T-helper 2 cell (primary cell): Measurements from ENCODE around the gene CCR8.
"Not testable (repeated sequence)": the region's sequence is repeated elsewhere in the genome, so short reads cannot be mapped to it uniquely, and the experiment has no call there.

Source experiments
- DNase-seq, 5 experiments: peaks; one replicate each; pipeline versions ENCODE4 v3.0.0 to v3.0.0-alpha.2; 2012 to 2022

Gene CCR8

DNA sequence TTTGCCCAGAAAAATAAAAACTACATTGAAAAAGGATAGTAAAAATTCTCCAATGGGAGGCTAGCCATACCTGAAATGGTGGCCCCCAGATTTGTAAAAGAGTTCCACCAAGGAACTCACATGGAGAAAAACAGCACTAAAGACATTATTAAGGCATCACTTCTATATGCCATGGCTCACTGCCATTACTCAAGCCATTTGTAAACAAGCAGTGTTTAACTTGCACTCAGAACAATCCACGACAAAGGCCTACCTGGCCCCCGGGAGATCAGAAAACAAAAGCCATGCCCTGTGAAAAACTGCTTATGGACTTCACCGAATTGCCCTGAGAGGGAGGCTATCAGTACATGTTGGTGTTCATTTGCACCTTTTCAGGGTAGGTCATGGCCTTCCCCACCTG lies 19.6 kb downstream of the CCR8 start:
- DNase-seq: no peak

DNA sequence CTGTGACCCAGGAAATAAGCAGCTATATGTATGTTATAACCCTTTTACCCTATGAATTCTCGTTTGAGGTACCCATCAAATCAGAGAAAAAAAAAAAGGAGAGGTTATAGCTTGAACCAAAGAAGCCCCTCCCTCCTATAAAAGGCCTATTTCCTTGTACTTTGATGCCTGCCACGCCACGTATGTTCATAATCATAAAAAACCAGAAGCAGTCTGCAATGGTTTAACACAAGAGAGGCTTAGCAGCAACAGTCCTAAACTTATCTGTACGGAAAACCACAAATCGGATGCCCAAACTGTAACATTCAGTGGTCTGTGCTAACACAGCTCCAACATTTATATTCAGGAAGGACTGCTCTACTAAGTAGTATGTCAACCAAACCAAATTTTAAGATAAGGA lies 21.2 kb downstream of the CCR8 start:
- DNase-seq: peak in 1 of 5 experiments; percentile 72

DNA sequence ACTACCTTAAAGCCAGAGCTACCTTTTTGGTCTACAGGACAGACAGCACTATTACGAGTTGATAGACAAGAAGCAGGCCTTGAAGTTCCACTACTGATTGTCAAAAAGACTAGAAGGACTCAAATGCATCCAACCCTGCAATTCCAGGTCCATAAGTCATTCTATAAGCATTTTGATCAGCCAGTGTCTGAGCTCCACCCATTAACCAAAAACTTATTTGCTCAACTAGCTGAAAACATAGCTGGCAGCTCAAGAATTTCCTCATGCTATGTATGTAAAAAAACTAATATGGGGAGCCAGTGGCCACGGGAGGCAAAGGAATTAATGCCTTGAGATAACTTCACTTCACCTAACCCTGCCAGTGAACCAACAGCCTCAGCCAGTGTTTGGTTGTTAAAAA lies 21.6 kb downstream of the CCR8 start:
- DNase-seq: not testable (repeated sequence)

DNA sequence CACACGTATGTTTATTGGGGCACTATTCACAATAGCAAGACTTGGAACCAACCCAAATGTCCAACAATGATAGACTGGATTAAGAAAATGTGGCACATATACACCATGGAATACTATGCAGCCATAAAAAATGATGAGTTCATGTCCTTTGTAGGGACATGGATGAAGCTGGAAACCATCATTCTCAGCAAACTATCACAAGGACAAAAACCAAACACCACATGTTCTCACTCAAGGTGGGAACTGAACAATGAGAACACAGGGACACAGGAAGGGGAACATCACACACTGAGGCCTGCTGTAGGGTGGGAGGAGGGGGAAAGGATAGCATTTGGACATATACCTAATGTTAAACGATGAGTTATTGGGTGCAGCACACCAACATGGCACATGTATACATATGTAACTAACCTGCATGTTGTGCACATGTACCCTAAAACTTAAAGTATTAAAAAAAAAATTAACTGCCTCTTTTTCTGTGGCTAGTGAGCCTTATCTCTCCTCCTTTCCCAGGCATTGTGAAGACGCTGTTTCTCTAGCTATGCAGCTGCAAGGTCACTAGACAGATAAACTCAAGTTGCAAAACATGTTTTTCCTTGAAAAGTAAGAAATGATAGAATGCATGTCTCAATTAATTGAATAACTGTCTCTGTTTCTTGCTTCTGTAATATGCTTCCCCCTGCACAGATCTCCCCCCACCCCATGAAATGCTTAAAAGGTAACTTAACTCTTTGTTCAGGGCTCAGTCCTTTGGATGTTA lies 23.8 kb downstream of the CCR8 start:
- not testable (repeated sequence) for DNase-seq

DNA sequence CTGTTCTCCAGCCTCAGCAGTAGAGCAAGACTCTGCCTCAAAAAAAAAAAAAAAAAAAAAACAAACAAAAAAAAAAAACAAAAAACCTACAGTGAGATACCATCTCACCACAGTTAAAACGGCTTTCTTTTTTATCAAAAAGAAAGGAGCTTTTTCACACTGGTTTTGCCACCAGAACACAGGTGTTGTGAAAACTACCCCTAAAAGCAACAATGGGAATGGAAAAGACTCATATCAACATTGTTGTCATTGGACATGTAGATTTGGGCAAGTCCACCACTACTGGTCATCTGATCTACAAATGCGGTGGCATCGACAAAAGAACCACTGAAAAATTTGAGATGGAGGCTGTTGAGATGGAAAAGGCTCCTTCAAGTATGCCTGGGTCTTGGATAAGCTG lies 28.8 kb downstream of the CCR8 start:
- peak in 2 of 5 experiments; percentile 7 to 76 for DNase-seq

DNA sequence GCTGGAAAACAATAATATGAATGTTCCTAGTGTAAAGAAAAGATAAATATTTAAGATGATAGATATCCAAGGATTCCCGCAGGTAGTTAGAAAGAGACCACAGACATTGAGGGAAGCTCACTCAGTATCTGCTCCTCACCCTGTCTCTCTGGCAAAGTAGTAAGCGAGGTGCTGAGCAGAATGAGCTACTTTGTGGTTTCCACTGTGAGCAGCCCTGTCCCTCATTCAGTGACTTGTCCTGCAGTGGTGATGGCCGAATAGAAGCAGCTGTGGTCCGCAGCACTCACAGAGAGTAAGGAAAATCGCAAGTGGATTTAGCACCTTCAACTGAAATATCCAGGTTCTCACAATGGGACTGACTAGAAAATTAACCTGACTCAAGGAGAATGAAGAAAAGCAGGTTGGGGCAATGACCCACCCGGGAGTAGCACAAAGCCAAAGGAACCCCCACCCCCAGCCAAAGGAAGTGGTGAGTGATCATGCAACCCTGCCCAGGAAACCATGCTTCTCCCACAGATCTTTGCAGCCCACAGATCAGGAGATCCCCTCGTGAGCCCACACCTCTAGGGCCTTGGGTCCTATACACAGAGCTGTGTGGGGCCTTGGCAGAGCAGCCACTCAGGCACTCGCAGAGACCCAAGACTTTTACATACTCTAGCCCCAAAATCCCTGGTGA lies 31.9 kb downstream of the CCR8 start:
- peak in 4 of 5 experiments; percentile 33 to 95 (median 57) for DNase-seq

DNA sequence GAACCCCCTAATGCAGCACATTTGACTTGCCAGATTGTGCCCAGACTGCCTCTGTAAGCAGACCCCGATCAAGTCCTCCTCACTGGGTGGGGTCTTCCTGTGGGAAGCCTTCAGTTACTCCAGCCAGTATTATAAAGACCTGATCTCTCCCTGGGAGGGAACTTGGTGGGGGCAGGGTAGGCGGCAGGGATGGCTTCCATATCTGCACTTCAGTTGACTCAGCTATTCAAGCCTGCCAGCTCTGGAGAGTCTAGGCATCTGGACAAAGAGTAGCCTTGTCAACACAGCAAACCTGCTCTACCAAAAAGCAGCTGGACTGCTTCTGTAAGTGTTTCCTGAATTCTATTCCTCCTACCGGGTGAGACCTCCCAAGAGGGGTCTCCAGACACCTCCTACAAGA lies 32.7 kb downstream of the CCR8 start:
- DNase-seq: no peak

DNA sequence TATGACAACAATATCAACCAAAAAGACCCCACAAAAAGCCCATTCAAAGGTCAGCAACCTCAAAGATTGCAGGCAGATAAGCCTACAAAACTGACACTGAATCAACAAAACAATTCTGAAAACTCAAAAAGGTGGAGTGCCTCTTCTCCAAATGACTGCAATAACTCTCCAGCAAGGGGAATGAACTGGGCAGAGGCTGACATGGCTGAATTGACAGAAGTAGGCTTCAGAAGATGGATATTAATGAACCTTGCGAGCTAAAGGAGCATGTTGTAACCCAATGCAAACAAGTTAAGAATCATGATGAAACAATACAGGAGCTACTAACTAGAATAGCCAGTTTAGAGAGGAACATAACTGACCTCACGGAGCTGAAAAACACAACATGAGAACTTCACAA lies 33.3 kb downstream of the CCR8 start:
- DNase-seq: no peak

DNA sequence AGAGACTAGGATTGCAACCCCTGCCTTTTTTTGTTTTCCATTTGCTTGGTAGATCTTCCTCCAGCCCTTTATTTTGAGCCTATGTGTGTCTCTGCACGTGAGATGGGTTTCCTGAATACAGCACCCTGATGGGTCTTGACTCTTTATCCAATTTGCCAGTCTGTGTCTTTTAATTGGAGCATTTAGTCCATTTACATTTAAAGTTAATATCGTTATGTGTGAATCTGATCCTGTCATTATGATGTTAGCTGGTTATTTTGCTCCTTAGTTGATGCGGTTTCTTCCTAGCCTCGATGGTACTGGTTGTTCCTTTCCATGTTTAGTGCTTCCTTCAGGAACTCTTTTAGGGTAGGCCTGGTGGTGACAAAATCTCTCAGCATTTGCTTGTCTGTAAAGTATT lies 40.9 kb downstream of the CCR8 start:
- DNase-seq: not testable (repeated sequence)

DNA sequence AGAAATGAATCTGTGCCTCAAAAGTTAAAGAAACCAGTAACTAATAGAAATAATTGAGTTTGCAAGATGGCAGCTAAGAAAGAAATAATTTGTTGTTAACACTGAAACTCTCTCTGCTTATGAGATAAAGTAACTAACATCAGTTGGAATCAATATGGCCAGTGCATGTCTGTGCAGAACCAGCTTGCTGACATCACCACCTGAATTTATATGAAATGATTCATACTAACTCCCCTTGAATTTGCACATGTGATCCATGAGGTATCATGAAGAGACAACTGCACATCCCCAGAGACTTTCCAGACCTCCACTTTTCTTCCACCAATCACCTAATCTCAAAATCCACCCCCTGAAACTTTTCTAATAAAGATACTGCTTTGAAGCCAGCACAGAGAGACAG lies 43.3 kb downstream of the CCR8 start:
- no peak for DNase-seq

DNA sequence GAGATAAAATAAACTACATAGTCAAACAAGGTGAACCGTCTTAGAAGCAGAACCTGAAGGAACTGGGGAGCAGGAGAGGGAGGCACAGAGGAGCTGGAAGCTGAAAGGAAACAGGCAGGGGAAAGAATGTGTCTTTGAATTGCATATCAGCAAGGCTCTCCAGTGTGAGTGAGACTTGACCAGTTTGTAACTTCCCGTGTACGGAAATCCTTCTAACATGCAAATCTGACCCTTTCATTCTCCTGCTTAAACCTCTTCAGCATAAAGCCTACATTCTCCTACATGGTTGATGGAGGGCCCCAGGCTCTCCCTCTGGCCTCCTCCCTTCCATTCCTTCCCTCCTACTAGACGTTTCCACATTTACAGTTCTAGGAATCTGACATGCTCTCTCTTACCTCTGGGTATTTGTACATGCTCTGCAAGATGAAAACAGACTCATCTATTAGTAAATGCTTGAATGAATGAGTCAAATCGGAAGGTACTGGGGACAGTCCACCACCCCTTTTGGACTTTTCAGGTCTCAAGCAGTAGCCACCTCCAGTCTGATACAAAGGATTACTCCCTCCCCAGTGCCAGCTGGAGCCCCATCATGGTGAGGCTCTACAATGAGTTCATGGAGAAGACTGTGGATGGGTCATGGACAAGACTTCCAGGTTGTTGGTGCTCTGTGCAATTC lies 47.6 kb downstream of the CCR8 start:
- DNase-seq: no peak

DNA sequence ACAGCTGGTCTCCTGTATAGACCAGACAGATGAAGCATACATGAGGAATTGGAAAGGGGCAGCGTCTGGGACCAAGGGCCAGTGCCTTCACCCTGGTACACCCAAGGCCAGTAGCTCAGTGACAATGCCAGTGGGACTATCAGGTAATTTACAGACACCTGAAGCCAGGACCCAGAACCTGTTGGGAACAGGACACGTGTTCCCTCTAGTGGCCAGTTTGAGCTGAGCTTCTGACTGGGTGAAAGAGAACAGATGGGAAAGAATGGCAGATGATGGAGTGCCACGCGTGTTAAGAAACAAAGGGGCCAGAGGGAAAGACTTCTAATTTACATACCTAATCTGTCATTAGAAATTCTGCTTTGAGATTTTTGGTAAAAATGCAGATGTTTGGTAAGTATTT lies 48.6 kb downstream of the CCR8 start:
- DNase-seq: peak in 4 of 5 experiments; percentile 17 to 82 (median 55)

DNA sequence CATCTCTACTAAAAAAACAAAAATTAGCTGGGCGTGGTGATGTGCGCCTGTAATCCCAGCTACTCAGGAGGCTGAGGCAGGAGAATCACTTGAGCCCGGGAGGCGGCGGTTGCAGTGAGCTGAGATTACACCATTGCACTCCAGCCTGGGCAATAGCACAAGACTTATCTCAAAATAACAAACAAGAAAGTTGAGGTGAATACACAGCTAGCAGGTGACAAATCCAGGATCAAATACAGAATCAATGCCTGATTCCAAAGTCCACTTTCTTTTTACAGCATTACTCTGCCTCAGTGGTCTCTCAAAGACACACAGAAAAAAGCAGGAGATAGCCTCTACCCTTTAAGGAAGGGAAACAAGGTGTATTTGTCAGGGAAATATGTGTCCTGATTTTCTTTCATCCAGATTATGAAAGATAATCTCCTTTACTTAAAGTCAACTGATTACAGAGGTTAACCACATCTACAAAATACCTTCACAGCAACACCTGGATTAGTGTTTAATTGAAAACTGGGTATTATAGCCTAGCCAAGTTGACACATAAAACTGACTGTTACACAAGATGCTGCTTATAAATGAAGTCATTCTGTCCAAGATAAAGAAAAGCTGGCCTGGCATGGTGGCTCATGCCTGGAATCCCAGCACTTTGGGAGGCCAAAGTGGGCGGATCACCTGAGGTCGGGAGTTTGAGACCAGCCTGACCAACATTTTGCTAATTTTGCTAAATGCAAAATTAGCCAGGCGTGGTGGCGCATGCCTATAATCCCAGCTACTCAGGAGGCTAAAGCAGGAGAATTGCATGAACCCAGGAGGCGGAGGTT lies 49.7 kb downstream of the CCR8 start:
- no peak for DNase-seq

DNA sequence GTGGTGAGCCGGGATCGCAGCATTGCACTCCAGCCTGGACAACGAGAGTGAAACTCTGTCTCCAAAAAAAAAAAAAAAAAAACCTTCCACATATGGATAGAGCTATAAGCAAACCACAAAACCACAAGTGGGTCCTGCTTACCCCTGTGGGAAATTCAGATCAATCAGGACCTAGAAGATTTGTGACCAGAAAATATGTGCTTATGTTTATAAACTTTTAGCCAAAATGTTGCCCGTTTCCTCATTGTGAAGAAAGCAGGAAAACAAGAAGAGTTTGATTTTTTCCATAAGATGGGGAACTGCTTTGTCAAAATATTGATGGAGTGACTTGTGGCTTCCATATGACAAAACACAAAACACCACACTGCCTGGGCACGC lies 50.3 kb downstream of the CCR8 start:
- no peak for DNase-seq

DNA sequence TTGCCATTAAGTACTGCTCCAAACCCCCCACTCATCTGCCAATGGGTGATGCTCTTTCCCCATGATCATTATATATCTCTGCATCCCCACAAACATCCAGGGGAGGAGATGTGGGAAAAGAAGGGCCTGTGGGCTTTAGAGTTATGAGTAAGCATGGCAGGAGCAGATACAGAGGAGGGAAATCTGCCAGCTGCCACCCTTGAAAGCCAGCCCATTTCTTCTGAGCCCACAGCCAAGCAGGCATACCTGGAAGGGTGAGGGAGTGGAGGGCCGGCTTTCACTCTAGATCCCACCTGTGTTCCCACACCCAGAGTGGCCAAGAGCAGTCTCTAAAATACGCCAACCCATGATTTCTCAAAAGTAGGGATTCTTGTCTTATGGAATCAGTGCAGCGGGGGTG lies 51.9 kb downstream of the CCR8 start:
- no peak for DNase-seq
